Stimulated activated CD4-positive, alpha-beta T cell treated with anti-CD3 and anti-CD28 coated beads, Interleukin-4, amount 100 ng/mL, for 24 hours (primary cell): ENCODE data around the gene ZW10.

Experiments used
- DNase-seq: peaks from one replicate; pipeline ENCODE4 v3.0.0-alpha.2; 2020

ZW10 gene

GRCh38 chr11:113697111-113697510 lies 76.4 kb downstream of the ZW10 start:
- DNase-seq = no peak

- no peak for DNase-seq
These were observed 78.3 kb downstream of the ZW10 start for GRCh38 chr11:113695207-113695606.

GRCh38 chr11:113694390-113694789 lies 79.1 kb downstream of the ZW10 start:
- no peak for DNase-seq

- no peak for DNase-seq
These were observed 80.5 kb downstream of the ZW10 start for GRCh38 chr11:113693030-113693429.

GRCh38 chr11:113690619-113691569 lies 82.6 kb downstream of the ZW10 start:
- DNase-seq = no peak

- no peak for DNase-seq
These were observed 83.5 kb downstream of the ZW10 start for GRCh38 chr11:113689768-113690618.

- no peak for DNase-seq
These were observed 87.7 kb downstream of the ZW10 start for GRCh38 chr11:113685654-113686359.

- no peak for DNase-seq
These were observed 89.0 kb downstream of the ZW10 start for GRCh38 chr11:113684496-113684895.

GRCh38 chr11:113683481-113684046 lies 89.9 kb downstream of the ZW10 start:
- DNase-seq = no peak
